Right atrium auricular region (tissue), 2 donors: ENCODE measurements around the gene PRDM5. TPM values are rescaled to one million over a fixed set of nuclear protein-coding genes. Genes with fewer than 3 reads are reported as not detected.
"Not testable (repeated sequence)": the region's sequence is repeated elsewhere in the genome, so short reads cannot be mapped to it uniquely, and the experiment has no call there.

Experiments
- DNase-seq: peaks from one replicate; pipeline ENCODE4 v3.0.0-alpha.2; 2019; ENCODE audit warnings: low spot score
- H3K27ac ChIP-seq, 2 donors: fragments of 200-600 bp; sonication (generic); 1 replicate in 1 of 2; 2 replicates in 1 of 2; pipeline ENCODE4 v1.5.1; 2016 to 2019
- H3K27me3 ChIP-seq, 2 donors: fragments of 200-600 bp; sonication (generic); one replicate each; pipeline versions ENCODE4 v1.5.1 to v1.6.0; 2017 to 2019
- H3K36me3 ChIP-seq: fragments of 200-600 bp; sonication (generic); one replicate; pipeline ENCODE4 v1.5.1; 2016
- H3K4me1 ChIP-seq, 2 donors: fragments of 200-600 bp; sonication (generic); one replicate each; pipeline versions ENCODE4 v1.5.1 to v1.6.0; 2017 to 2019
- H3K4me3 ChIP-seq, 2 donors: fragments of 200-600 bp; sonication (generic); 1 replicate in 1 of 2; 2 replicates in 1 of 2; pipeline ENCODE4 v1.5.1; 2017 to 2019; ENCODE audit warnings: mild to moderate bottlenecking in 1 of 2, moderate library complexity in 1 of 2
- H3K9me3 ChIP-seq, 2 donors: fragments of 200-600 bp; sonication (generic); one replicate each; pipeline ENCODE4 v1.5.1; 2019
- CTCF ChIP-seq, 2 donors: fragments of 200-600 bp; sonication (generic); IDR thresholded peaks; one replicate each; pipeline ENCODE4 v1.5.1; 2019; ENCODE audit warnings: antibody characterized with exemption in 2 of 2
- total RNA-seq, 2 donors: library from RNA; depleted of rRNA; stranded (reverse); fragments of >200 nt; gene quantifications; one replicate each; pipeline ENCODE4 v1.1.0, GENCODE V29; 2016

PRDM5 gene
- total RNA-seq, 2 donors from 2014 or later: 8.1 to 12.8 TPM

GRCh38 chr4:120753854-120754253, 168.7 kb downstream of the PRDM5 start:
- H3K36me3 ChIP-seq: no peaks in the 10 kb centered on the region
- no peak overlapping the region for H3K27ac ChIP-seq
- H3K4me1 ChIP-seq: no peaks in the 10 kb centered on the region
- H3K4me3 ChIP-seq: no peak overlapping the region
- no peak for DNase-seq
- H3K9me3 ChIP-seq: peaks cover 0 to 6% of the 10 kb centered on the region in 2 donors
- no peak for TF ChIP-seq CTCF (IDR thresholded peaks at IDR 0.05)
- no peaks in the 10 kb centered on the region for H3K27me3 ChIP-seq

- Histone ChIP-seq H3K36me3 (no peaks in the 10 kb centered on the region), H3K9me3 (peaks cover 0 to 6% of the 10 kb centered on the region in 2 donors), H3K27ac (no peak overlapping the region), H3K4me1 (no peaks in the 10 kb centered on the region), H3K4me3 (no peak overlapping the region), H3K27me3 (no peaks in the 10 kb centered on the region)
- DNase-seq: no peak
- TF ChIP-seq CTCF (IDR thresholded peaks at IDR 0.05): no peak
These were observed 172.4 kb downstream of the PRDM5 start for GRCh38 chr4:120750152-120750525.

GRCh38 chr4:120749445-120750151, 172.9 kb downstream of the PRDM5 start:
- no peaks in the 10 kb centered on the region for H3K27me3 ChIP-seq

GRCh38 chr4:120741636-120742035, 180.9 kb downstream of the PRDM5 start:
- H3K4me3 ChIP-seq, H3K9me3 ChIP-seq, H3K27ac ChIP-seq, H3K27me3 ChIP-seq, H3K4me1 ChIP-seq, DNase-seq, H3K36me3 ChIP-seq: not testable (repeated sequence)

More at GRCh38 chr4:120749445-120750151, 172.9 kb downstream of the PRDM5 start:
- H3K4me3 ChIP-seq: no peak overlapping the region
- H3K27ac ChIP-seq: no peak overlapping the region
- H3K36me3 ChIP-seq: no peaks in the 10 kb centered on the region
- no peak for DNase-seq
- H3K9me3 ChIP-seq: peaks cover 0 to 6% of the 10 kb centered on the region in 2 donors
- no peaks in the 10 kb centered on the region for H3K4me1 ChIP-seq
- no peak for TF ChIP-seq CTCF (IDR thresholded peaks at IDR 0.05)

- no peak overlapping the region for H3K4me3 ChIP-seq
- no peak overlapping the region for H3K27ac ChIP-seq
- no peaks in the 10 kb centered on the region for H3K36me3 ChIP-seq
- no peaks in the 10 kb centered on the region for H3K27me3 ChIP-seq
- no peak for TF ChIP-seq CTCF (IDR thresholded peaks at IDR 0.05)
- H3K4me1 ChIP-seq: no peaks in the 10 kb centered on the region
- DNase-seq: no peak
- H3K9me3 ChIP-seq: no peaks in the 10 kb centered on the region
These were observed 186.2 kb downstream of the PRDM5 start for GRCh38 chr4:120736312-120736711.

- no peaks in the 10 kb centered on the region for H3K27me3 ChIP-seq
- H3K9me3 ChIP-seq: no peaks in the 10 kb centered on the region
- H3K4me1 ChIP-seq: no peaks in the 10 kb centered on the region
- no peak overlapping the region for H3K4me3 ChIP-seq
- H3K27ac ChIP-seq: no peak overlapping the region
- no peak for DNase-seq
- no peak for TF ChIP-seq CTCF (IDR thresholded peaks at IDR 0.05)
- no peaks in the 10 kb centered on the region for H3K36me3 ChIP-seq
These were observed 188.6 kb downstream of the PRDM5 start for GRCh38 chr4:120733968-120734367.
